Upper lobe of left lung (tissue), 4 donors: ENCODE results near the gene PDE6A.

Source experiments
- CTCF ChIP-seq, 6 experiments: fragments of 450-650 bp in 4 of 6; fragments of 200-600 bp in 2 of 6; sonication (generic) in 2 of 6; IDR thresholded peaks; one replicate each; pipeline ENCODE4 v1.5.1; 2016 to 2019; ENCODE audit warnings: antibody characterized with exemption in 6 of 6
- EP300 ChIP-seq, 4 donors: sonication (generic); formaldehyde crosslinking; IDR thresholded peaks; one replicate each; pipeline ENCODE4 v1.5.1; 2017; ENCODE audit warnings: antibody characterized with exemption in 4 of 4, control low read depth in 2 of 4
- POLR2A ChIP-seq, 4 donors: fragments of 450-650 bp; IDR thresholded peaks; one replicate each; pipeline ENCODE4 v1.5.1; 2016 to 2017; ENCODE audit warnings: antibody characterized with exemption in 4 of 4, mild to moderate bottlenecking in 2 of 4
- POLR2AphosphoS5 ChIP-seq, 2 donors: sonication (generic); formaldehyde crosslinking; IDR thresholded peaks; one replicate each; pipeline ENCODE4 v1.5.1; 2017; ENCODE audit warnings: antibody characterized with exemption in 2 of 2

- TF ChIP-seq EP300 (IDR thresholded peaks at IDR 0.05) (peak in 1 of 4 donors; percentile 29), POLR2A (IDR thresholded peaks at IDR 0.05) (no peak), CTCF (IDR thresholded peaks at IDR 0.05) (no peak), POLR2AphosphoS5 (IDR thresholded peaks at IDR 0.05) (peak in 1 of 2 donors; percentile 19)
These were observed 70.7 kb downstream of the PDE6A start for GRCh38 chr5:149873896-149874295.
